ENCODE data around the gene C4orf51.

C4orf51 gene

DNA sequence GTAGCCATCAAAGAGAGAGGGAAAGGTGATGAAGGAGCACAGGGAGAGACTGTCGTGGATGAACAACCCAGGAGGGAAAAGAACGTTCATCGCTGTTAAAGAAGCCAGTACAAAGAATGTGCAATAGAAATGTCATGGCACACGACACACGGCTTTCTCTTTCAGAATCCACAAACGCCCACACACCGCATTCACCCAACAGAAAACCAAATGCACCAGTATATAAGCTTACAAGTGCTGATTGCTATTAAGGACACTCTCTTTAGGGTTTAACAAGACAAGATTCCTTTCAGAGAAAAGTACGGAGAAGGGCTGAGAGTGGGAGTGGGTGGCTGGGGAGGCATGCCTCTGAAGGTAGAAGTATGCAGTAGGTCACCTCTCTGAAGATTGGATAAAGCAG, 80.2 kb downstream of the C4orf51 start:
- no peak for DNase-seq

DNA sequence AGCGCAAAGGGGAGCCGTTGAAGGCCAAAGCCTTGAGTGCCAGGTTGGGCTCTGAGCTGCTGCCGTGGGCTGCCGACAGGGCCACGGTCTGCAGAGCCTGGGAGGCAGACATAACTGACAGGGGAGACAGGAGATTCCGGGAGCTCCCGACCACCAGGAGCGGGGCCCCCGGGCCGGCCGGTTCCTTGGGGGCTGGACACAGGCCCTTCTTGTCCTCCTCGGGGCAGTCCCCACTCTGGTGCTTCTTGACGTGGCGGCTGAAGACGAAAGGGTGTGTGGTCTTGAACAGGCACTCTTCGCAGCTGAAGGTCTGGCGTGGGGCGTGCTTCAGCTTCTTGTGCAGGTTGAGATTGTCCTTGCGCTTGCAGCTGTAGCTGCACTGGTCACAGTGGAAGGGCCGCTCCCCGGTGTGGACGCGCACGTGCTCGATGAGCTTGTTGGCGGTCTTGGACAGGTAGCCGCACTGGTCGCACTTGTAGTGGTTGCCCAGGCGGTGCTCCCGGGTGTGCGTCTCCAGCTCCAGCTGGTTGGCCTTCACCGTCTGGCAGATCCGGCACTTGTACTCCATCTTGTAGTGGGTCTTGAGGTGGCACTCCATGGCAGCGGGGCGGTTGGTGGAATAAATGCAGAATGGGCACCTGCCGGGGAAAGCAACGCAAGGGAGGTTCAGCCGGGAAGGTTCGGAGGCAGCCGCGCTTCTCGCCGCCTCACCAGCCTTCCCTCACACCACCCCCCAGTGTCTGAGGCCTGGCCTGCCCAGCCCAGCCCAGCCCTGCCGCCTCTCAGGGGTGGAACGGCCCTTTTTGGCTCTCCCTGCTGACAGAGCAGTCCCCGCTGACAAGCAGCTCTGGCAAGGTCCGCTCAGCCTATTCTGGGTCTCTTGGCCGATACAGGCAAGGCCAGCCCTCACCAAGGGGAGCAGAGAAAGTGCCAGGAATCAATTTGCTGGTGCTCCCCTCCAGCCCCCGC, 81.3 kb downstream of the C4orf51 start:
- no peak for DNase-seq

DNA sequence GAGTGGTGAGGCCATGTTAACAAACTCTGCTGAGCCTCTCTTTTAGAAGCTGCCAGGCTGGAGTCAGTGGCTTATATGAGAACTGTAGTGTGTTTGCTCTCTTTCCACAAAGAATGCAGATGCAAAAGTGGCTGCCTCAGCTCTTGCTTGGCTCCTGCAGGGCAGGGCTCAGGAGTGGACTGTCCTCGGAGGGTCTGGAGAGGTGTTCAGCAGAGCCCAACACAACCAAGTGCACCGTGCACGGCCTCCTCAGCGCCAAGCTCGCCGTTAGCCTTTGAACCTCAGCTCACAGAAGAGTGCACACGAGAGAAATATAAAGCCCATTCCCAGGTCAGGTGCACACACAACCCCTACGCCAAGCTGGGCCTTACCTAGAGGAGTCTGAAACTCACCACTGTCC, 82.8 kb downstream of the C4orf51 start:
- DNase-seq: no peak

DNA sequence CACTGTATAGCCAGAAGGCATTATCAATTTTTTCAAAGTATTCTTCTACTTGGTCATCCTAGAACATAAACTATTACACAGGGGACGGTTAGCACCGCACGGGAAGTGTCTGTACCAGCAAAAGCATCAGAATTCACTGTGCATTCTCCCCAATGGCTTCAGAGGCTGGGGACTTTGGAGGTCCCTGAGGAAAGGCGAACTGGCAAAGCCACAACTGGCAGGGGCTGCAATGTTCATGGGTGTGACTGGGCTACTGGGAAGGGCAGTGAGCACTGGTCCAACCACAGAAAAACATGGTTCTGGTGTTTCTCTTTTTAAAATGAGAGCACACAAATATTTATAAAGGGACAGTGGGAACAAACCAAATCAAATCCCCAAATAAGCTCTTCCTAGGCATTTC, 83.5 kb downstream of the C4orf51 start:
- DNase-seq: no peak

DNA sequence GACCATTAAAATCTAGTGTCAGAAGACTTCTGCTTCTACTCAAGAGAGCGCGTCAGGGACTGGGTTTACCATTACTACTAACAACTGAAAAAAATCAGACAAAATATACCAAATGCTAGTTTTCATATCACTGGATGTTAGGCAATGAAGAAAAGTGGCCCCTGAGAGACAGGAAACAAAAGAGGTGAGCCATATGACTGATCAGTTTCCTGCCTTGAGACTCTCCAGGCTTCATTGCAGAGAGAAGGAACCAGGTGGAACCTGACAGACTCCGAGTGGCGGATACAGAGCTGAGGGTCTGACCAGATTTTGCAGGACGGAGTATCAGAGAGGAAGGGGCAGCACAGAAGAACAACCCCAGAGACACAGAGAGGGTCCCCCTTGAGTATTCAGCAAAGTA, 86.3 kb downstream of the C4orf51 start:
- DNase-seq: no peak

DNA sequence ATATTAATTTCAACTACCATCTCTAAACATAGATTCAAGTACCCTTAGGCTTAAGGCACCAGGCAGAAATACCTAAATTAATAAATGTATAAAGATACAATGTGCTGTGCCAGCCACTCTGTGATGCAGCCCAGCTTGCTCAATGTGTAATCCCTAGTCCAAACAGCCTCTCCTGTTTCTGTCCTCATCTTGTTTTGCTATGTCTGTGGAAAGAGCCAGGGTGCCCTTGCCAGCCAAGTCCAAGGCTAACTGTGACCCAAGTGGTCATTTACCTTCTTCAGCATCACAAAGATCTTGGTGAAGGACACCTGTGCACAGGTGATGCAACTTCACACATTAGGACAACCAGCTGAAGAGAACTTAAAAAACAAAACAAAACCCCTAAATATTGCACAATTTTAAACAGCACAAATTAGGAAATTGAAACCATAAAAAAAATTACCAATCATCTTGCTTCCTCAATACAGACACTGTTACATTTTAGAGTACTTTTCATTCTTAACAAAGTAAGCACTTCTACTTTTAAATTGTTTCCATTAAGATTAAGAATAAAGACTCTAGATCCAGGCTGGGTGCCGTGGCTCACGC, 89.6 kb downstream of the C4orf51 start:
- no peak for DNase-seq

DNA sequence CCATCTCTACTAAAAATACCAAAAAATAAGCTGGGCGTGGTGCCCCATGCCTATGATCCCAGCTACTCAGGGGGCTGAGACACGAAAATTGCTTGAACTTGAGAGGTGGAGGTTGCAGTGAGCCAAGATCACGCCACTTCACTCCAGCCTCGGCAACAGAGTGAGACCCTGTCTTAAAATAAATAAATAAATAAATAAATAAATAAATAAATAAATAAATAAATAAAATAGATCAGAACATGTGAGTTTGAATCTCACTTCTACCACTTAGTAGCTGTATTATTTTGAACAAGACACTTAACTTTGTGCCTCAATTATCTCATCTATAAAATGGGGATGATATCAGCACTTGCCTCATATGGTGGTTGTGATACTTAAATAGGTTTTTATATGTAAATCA, 90.2 kb downstream of the C4orf51 start:
- DNase-seq: no peak

DNA sequence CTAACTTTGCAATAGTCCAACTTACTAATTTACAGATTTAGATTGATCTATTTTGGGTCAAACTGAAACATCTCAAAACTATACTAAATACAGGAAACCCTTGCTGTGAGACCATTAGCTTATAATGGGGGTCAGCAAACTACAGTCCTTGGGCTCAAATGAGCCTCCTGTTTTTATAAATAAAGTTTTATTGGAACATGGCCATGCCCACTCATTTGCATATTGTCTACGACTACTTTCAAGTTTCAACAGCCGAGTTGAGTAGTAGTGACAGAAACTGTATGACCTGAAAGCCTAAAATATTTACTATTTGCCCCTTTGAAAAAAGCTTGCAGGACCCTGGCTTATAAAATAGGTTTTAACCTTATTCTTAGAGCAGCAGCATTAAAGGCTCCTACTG, 92.4 kb downstream of the C4orf51 start:
- DNase-seq: no peak

DNA sequence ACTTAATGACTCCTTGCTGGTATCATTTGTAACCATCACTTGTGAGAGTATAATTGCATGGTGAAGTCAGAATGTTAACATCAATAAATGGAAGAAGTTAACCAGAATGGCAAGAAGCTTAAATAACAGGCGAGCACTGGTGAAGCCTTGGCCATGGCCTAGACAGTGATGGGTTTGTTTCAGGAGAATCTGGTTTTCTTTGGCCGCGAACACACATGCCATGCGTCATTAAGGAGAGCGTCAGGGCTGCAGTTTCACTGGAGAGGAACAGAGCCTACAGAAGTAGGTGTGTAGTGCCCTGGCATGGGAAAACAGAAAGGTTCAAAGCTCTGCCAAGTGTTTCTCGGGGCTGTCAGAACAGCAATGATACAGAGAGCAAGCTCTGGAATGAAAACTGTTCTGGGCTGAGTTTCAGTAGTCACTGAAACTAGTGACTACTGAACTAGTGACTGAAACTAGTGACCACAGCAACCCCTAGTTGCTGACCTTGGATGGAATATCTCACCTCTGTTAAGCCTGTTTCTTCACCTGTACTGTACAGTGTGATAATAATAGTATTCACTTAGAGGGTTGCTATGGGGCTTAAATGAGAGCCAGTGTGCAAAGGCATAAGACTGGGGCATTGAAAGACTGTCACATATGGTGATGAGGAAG, 93.8 kb downstream of the C4orf51 start:
- DNase-seq: no peak

DNA sequence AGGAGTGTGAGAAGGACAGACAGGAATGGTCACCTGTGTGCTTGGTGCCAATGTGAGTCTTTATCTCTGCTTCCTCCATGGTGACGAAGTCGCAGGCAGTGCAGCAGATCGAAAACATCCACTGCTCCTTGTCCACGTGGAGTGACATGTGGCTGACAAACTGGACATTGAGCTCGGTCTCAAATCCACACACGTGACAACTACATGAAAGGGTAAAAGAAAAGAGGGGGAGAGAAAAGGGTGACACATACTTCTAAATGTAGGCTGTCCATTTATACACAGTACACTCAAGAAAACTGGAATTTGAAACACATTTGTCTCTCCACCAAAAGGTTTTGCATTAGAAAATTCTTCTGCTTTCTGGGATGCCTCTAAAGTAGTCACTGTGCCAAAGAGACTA, 94.5 kb downstream of the C4orf51 start:
- DNase-seq: no peak

DNA sequence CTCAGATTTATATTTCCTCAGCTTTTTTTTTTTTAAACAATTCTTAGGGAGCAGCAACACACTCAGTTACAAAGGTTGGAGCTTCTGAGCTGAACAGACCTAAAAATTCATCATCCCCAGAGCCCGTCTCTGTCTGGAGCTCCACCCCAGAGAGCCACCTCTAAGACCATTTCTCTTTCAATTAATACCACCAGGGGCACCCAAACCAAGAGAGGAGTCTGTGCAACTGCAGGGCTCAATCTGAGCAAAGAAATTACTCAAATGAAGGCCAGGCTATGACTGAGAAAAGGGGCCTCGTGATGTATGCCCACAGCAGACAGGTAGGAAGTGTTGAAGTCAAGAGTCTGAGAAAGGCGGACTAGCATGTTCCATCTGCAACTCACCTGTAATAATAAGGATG, 95.5 kb downstream of the C4orf51 start:
- no peak for DNase-seq

DNA sequence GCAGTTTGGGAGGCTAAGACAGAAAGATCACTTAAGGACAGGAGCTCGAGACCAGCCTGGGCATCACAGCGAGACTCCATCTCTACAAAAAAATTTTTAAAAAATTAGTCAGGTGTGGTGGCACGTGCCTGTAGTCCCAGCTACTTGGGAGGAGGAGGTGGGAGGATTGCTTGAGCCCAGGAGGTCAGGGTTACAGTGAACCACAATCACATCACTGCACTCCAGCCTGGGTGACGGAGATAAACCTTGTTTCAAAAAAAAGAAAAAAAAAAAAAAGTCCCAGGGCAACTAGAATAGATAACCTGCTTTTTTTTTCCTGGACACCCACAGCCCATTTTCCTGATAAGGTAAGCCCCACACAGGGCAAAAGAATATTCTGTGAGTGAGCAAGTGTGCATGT, 96.3 kb downstream of the C4orf51 start:
- DNase-seq: no peak

DNA sequence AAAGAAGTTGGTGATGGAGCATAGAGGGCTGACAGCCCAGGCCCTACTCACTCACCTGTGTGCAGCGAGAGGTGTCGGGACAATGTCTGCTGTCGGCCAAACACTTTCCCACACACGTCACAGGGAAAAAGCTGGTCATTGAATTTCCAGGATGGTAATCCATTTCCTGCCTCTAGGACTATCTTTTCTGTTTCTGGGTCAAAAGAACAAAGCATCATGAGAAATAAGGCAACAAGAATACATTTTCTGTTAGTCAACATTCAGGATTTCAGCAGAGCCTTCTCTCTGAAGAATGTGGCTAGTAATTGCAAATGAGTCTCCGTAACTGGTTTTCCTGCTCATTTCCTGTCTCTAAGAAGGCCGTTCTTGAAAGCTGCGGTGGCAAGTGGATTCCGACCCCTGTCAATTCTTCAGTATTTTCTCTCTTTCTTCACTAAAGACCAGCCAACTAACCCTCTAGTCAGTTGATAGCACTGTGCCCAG, 99.4 kb downstream of the C4orf51 start:
- no peak for DNase-seq

DNA sequence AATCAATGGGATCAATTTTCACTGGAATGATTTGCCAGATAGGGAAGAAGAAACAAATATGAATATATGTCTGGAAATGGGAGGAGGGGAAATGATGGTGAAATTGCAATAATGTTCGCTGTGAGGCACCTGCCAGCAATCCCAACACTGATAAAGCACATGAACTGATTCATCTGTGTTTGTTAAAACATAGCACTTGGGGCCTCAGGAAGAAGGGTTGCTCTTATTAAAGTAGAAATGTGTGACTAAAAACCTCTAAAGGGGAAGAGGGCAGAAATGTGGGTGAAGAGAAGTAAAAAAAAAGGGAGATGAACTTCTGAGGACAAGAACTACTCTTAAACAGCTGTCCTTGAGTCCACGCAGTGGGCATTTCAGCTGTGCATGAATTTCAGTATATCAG, 101.4 kb downstream of the C4orf51 start:
- DNase-seq: no peak
